GM18867 (cell line): ENCODE measurements around the gene TERF2IP.

ENCODE experiments used
- ATAC-seq: cut with Tn5 transposase; IDR thresholded peaks from one replicate; pipeline ENCODE4 v1.9.1; 2021; ENCODE audit warnings: mild to moderate bottlenecking, moderate library complexity; ENCODE audit not compliant: unreplicated experiment

Gene TERF2IP

GRCh38 chr16:75635036-75635435 is 12.5 kb upstream of the TERF2IP start:
- ATAC-seq = no peak

GRCh38 chr16:75640598-75640997 is 7.0 kb upstream of the TERF2IP start:
- ATAC-seq = no peak

- no peak for ATAC-seq
Measured at GRCh38 chr16:75644240-75645012, 3.1 kb upstream of the TERF2IP start.

- peak; percentile 23 for ATAC-seq
Measured at GRCh38 chr16:75647112-75647491, 471 bp upstream of the TERF2IP start.

- ATAC-seq = peak; percentile 41
Measured at GRCh38 chr16:75648265-75649076, 898 bp downstream of the TERF2IP start.

GRCh38 chr16:75653922-75654321 is 6.3 kb downstream of the TERF2IP start:
- ATAC-seq = no peak

- no peak for ATAC-seq
Measured at GRCh38 chr16:75658175-75658574, 10.6 kb downstream of the TERF2IP start.

GRCh38 chr16:75660321-75660720 is 12.7 kb downstream of the TERF2IP start:
- ATAC-seq = no peak

- ATAC-seq = no peak
Measured at GRCh38 chr16:75660726-75661302, 13.2 kb downstream of the TERF2IP start.

GRCh38 chr16:75667503-75667902 is 19.9 kb downstream of the TERF2IP start:
- no peak for ATAC-seq

GRCh38 chr16:75676909-75677308 is 29.3 kb downstream of the TERF2IP start, which contains the start of gene CPHXL2:
Gene CPHXL2 (minus strand): TSS chr16:75677009. CDS start chr16:75676999, 10 bp downstream.
- ATAC-seq = no peak

- ATAC-seq = no peak
Measured at GRCh38 chr16:75679366-75679765, 31.8 kb downstream of the TERF2IP start.

GRCh38 chr16:75682308-75682707 is 34.7 kb downstream of the TERF2IP start:
- no peak for ATAC-seq

- no peak for ATAC-seq
Measured at GRCh38 chr16:75687361-75687760, 39.8 kb downstream of the TERF2IP start.

GRCh38 chr16:75695708-75696107 is 48.1 kb downstream of the TERF2IP start:
- ATAC-seq = no peak

- no peak for ATAC-seq
Measured at GRCh38 chr16:75697571-75697970, 50.0 kb downstream of the TERF2IP start.

- ATAC-seq = no peak
Measured at GRCh38 chr16:75701361-75701760, 53.8 kb downstream of the TERF2IP start, which contains the start of gene DUXB. Gene DUXB (minus strand): TSS chr16:75701461. CDS start chr16:75701418, 43 bp downstream.

GRCh38 chr16:75702242-75702641 is 54.7 kb downstream of the TERF2IP start:
- no peak for ATAC-seq

GRCh38 chr16:75703306-75703705 is 55.7 kb downstream of the TERF2IP start:
- no peak for ATAC-seq
